Dermis blood vessel endothelial cell (primary cell): ENCODE data around the gene LPP. TPM values are rescaled to one million over a fixed set of nuclear protein-coding genes. Genes with fewer than 3 reads are reported as not detected.
A peak's percentile ranks its signal among the peaks of the same experiment; 100 is the strongest.
"Not testable (repeated sequence)": the region's sequence is repeated elsewhere in the genome, so short reads cannot be mapped to it uniquely, and the experiment has no call there.

Experiments
- DNase-seq: peaks from one replicate; pipeline ENCODE4 v3.0.0; 2010
- total RNA-seq: library from RNA; depleted of rRNA; stranded (reverse); fragments of >200 nt; gene quantifications from 2 replicates; pipeline ENCODE4 v1.2.3, GENCODE V29; 2014

Gene LPP, protein sequence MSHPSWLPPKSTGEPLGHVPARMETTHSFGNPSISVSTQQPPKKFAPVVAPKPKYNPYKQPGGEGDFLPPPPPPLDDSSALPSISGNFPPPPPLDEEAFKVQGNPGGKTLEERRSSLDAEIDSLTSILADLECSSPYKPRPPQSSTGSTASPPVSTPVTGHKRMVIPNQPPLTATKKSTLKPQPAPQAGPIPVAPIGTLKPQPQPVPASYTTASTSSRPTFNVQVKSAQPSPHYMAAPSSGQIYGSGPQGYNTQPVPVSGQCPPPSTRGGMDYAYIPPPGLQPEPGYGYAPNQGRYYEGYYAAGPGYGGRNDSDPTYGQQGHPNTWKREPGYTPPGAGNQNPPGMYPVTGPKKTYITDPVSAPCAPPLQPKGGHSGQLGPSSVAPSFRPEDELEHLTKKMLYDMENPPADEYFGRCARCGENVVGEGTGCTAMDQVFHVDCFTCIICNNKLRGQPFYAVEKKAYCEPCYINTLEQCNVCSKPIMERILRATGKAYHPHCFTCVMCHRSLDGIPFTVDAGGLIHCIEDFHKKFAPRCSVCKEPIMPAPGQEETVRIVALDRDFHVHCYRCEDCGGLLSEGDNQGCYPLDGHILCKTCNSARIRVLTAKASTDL
- total RNA-seq = 45.8 and 57.7 TPM in 2 replicates

DNA sequence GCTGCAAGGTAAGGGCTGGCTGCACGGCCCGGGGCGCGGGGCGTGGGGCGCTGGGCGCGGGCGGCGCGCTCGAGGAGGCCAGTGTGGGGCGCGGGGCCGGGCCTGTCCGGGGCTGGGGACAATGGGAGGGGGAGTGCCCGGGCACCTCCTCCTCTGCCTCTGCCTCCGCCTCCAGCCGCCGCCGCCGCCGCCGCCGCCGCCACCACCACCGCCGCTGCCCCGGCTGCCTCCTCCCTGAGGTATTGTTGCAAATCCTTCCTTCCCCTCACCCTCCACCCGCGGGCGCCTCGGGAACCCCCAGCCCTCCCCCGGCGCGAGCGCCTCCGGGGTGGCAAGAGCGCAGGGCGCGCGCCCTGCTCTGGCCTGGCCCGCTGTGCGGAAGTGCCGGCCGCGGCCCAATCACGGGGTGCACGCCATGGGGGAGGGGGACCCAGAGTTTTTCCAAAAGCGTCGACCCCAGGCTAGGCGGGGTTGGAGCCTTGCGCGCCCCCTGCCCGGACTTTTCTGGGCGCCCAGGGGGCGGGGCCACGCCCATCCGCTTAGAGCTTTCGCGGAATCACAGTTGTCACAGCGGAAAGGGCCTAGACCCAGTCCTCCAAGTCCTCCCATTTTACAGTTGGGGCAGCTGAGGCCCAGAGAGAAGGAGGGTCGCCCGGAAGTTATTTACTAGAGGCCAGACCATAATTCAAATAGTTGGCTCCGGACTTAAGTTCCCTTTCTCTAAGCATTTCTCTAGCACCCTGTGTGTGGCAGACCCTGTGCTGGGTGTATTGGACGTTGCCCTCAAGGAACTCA, at the start of gene LPP:
TSS of gene LPP (plus strand) at position 144 of the 795 bp plus-strand sequence. CDS start 251,964 bp downstream, outside the sequence.
- DNase-seq = peak; percentile 75

GRCh38 chr3:188106006-188106405, 48.0 kb upstream of the LPP start:
- DNase-seq = no peak

- DNase-seq = no peak
These were observed 47.5 kb upstream of the LPP start for GRCh38 chr3:188106454-188106853.

DNA sequence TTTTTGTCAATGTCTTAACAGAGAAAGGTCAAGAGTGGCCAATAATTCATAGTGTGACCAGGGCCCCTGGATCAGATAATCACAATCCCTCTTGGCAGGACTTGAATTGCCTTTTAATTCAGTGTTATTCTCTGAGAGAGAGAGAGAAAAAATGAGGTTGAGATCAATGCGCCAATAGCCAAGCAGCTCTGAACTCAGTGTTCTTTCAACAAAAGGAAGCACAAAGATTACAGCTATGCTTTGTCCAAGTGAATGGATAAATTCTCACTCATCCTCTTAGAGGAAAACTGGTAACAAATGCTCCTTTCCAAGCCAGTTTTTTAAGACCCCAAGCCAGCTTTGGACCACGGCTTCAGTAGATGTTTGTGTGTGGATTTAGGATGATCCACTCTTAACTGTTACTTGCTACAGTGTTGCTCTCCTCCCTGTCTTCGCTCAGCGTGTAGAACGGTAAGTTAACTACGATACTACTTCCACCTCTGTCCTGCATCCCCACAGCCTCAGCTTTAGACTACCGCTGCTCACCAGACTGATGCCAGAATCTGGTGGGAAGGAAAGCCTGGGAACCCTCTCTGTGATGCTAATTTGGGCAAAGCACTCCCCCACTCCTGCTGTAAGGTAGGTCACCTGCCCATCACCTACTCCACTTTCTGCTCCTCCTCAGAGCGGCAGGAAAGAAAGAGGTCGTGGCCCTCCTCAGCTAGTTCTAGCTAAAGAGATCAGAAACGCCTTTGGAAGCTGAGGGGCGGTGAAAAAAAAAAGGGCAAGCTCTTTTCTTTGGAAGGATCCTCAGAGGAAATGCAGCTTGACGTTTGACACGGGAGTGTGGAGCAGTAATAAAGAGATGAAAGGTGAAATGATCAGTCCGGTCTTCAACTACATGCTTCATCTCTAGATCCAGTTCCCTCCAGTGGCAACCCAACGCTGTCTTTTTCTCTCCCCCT, 46.8 kb upstream of the LPP start:
- DNase-seq = no peak

GRCh38 chr3:188108703-188109412, 45.1 kb upstream of the LPP start:
- DNase-seq = no peak

DNA sequence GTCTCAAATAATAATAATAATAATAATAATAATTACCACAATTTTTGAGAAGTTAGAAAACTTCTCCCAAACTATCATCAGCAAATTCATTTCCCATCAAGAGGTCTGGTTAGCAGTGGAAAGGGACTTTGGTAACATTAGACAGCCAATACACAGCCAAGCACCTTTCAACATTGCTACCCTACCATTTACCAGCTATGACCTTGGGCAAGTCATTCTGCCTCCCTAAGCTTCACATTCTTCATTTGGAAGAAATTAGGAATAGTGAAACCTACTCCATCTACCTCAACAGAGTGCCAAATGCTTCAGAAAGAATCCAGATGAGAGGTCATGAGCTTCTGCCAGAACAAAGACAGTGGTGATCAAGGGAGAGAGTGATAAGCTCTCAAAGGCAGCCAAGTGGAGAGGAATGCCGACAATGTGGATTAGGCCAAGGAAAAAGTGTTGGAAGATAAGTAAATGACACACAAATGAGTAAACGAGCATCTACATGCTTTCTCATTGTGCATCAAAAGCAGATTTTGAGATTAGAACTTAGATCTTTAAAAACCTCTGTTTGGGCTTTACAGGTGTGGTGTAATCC, 42.9 kb upstream of the LPP start:
- DNase-seq = no peak

DNA sequence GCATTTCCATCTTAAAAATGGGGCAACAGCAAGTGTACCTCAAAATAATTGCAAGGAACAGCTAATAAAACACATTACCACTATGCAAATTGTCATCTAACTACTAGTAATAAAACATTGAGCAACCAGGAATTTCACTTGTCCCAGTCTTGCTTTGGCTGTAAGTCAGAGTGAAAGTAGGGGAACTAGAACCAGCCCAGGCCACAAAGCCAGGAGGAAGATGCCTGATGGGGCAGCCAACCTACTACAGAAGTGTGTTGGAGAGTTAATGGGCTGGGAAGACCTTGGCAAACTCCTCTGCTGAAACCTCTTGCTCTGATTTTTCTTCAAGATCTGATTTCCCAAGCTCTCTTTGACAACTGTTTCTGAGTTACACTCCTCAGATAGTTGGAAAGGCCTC, 40.2 kb upstream of the LPP start:
- DNase-seq = no peak

DNA sequence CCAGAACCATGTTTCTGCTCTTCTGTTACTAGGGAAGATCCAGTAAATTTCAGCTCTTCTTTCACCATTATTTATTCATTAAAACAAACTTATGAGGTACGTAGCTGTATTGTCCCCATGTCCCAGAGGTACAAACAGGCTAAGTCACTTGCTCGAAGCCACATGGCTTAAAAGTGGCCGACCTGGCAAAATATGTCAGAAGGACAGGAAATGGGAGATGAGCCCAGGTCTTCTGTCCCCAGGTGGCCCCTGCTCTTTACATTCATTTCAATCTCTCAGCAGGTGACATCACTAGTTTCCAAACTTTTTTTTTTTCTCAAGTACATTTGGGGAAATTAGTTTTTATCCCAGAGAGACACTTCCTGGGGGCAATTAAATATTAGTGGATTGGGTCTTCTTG, 34.1 kb upstream of the LPP start:
- no peak for DNase-seq

DNA sequence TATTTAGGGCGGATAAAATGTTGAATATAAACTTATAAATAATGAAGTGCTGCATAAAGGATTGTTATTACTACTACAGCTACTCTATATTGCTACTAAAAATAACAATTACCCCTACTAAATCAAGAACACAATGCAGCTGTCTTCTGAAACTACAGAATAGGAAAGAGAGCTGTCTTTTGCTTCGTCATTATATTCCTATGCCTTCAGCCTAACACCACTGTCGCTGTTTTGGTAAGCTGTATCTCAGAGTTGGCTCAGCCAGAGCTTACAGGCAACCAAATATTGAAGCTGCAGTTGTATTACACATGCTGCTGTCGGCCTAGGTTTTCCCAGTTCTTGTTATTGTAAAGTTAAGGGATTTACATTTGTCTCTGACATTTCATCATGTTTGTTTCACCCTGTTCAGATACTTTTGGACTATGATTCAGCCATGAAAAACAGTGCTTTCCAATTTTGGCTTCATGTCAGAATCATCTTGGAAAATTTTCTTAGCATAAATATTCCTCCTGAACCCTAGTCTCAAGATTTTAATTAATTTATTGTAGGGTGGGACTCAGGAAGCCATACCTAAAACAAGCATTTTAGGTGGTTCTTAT, 31.3 kb upstream of the LPP start:
- no peak for DNase-seq

GRCh38 chr3:188123170-188123905, 30.6 kb upstream of the LPP start:
- no peak for DNase-seq

GRCh38 chr3:188124184-188124583, 29.8 kb upstream of the LPP start:
- no peak for DNase-seq

DNA sequence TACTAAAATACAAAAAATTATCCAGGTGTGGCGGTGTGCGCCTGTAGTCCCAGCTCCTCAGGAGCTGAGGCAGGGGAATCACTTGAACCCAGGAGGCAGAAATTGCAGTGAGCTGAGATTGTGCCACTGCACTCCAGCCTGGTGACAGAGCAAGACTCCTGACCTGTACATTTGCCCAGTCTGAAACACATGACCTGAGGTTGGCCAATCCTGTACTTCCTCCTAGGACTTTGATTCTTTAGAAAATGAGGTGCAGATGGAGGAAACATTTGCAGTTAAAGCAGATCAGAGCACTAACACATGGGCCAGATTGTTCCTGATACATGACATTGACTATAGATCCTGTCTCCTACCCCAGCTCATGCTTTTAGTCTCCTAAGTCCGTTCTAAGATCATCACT, 28.9 kb upstream of the LPP start:
- no peak for DNase-seq

- no peak for DNase-seq
These were observed 27.7 kb upstream of the LPP start for GRCh38 chr3:188126276-188126675.

- no peak for DNase-seq
These were observed 27.0 kb upstream of the LPP start for GRCh38 chr3:188126934-188127333.

DNA sequence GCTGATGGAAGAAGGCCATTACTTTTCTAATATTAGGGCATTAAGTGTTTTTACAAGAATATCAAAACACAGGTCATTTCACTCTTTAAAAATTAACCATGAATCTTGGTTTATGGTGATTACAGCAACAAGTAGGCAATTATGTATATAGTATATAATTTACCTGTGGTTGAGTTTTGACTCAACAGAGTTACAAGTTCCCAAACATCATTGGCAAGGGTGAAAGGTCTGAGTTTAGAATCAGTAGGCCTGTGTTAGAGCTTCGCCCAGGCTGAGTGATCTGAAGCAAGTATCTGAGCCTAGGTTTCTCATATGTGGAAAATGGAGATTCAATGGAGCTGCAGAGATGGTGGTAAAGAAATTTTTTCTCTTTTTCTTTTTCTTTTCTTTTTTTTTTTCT, 25.1 kb upstream of the LPP start:
- DNase-seq = no peak

DNA sequence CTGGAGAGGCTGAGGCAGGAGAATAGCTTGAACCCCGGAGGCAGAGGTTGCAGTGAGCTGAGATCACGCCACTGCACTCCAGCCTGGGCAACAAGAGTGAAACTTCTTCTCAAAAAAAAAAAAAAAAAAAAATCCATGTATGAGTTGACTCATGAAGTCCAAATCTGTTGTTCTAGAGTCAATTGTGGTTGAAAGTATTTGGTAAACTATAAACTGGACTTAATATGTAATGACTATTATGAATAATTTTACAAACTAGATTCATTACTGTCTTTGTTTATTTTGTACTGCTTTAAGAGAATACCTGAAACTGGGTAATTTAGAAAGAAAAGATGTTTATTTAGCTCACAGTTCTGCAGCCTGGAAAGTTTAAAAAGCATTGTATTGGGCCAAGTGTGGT, 22.9 kb upstream of the LPP start:
- DNase-seq = not testable (repeated sequence)

GRCh38 chr3:188133219-188133618, 20.7 kb upstream of the LPP start:
- DNase-seq = no peak

- DNase-seq = no peak
These were observed 20.3 kb upstream of the LPP start for GRCh38 chr3:188133646-188134045.

GRCh38 chr3:188134079-188134478, 19.9 kb upstream of the LPP start:
- no peak for DNase-seq

GRCh38 chr3:188134856-188135255, 19.1 kb upstream of the LPP start:
- no peak for DNase-seq
